Fibroblast of peridontal ligament (primary cell): Measurements from ENCODE around the gene CHST14.
"Not testable (repeated sequence)": the region's sequence is repeated elsewhere in the genome, so short reads cannot be mapped to it uniquely, and the experiment has no call there.

Source experiments
- DNase-seq: peaks from one replicate; pipeline ENCODE4 v3.0.0-alpha.2; 2010; ENCODE audit errors: extremely low read depth

The CHST14 gene

GRCh38 chr15:40440743-40441564, 29.8 kb upstream of the CHST14 start, which contains the start of gene BAHD1:
Gene BAHD1 (plus strand): TSS chr15:40440953. CDS start chr15:40458465, 17,512 bp downstream.
- peak; percentile 89 for DNase-seq

DNA sequence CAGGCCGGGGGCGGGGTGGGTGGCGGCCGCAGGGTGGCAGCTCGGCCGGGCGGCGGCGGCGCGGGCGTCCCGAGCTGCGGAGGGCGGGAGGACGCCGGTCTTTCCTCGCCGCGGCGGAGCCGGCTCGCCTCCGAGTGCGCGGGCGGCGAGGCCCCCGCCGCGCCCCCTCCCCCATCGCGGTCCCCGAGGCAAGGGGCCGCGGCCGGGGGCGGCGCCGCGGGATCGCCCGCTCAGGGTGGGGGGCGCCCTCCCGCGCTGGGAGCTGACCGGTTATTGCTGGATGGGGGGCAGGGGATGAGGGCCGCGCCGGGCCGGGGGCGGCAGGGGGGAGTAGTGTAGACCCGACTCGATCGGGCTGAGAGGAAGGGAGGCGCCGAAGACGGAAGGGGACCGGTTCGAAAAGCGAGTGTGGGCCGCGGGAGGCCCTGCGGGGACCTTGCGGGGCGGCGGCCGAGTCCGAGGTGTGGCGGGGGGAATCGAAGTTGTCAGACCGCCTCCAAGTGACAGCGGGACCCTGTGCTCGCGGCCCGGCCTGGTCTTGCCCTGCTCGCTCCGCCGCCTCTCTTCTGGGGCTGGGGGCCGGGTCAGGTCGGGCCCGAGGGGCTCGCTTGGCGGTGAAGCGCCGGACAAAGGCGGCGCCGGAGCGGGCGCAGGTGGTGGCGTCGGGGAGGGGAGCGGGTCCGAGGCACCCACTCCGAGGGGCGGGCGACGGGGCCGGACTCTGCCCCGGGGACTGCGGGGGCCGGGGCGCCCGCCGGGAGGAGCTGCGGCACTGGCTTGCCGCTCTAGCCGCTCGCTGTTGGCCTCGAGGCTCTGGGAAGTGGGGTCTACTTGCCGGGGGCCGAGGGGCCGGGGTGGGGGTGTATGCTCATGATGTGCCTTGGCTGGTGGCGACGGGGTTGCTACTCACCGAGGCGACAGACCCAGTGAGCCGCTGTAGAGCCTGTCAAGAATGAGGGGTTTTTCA, 28.9 kb upstream of the CHST14 start:
- no peak for DNase-seq

- DNase-seq = no peak
Observed at GRCh38 chr15:40443255-40443654, 27.5 kb upstream of the CHST14 start.

GRCh38 chr15:40443846-40444245, 26.9 kb upstream of the CHST14 start:
- no peak for DNase-seq

GRCh38 chr15:40444736-40445135, 26.0 kb upstream of the CHST14 start:
- no peak for DNase-seq

GRCh38 chr15:40445421-40445922, 25.3 kb upstream of the CHST14 start:
- peak; percentile 32 for DNase-seq

- no peak for DNase-seq
Observed at GRCh38 chr15:40446144-40446543, 24.6 kb upstream of the CHST14 start.

DNA sequence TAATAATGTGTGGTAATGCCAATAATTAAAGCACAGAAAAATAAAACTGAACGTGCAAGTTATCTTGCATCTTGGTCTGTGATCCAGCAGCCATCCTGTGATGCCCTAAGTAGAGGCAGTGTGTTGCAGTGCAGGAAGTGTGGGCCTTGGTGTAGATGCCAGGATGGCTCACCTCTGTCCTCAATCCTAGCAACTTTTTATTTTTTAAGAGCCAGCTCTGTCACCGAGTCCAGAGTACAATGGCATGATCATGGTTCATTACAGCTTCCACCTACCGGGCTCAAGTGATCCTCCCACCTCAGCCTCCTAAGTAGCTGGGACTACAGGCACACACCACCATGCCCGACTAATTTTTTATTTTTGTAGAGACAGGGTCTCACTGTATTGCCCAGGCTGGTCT, 22.4 kb upstream of the CHST14 start:
- DNase-seq = no peak

DNA sequence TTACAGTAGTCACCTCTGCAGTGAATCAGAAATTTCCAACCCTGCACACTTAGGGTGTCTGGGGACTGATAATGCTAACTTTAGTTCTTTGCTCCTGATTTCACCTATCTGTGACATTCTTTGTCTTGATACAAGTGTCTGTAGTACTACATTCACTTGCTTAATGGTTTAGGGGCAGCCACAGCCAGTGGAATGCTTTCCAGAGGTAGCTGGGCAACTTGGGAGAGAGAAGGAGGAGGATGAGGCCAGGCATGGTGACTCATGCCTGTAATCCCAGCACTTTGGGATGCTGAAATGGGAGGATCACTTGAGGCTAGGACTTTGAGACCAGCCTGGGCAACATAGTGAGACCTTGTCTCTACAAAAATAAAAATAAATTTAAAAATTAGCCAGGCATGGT, 21.5 kb upstream of the CHST14 start:
- peak; percentile 27 for DNase-seq

GRCh38 chr15:40450047-40450446, 20.7 kb upstream of the CHST14 start:
- no peak for DNase-seq

DNA sequence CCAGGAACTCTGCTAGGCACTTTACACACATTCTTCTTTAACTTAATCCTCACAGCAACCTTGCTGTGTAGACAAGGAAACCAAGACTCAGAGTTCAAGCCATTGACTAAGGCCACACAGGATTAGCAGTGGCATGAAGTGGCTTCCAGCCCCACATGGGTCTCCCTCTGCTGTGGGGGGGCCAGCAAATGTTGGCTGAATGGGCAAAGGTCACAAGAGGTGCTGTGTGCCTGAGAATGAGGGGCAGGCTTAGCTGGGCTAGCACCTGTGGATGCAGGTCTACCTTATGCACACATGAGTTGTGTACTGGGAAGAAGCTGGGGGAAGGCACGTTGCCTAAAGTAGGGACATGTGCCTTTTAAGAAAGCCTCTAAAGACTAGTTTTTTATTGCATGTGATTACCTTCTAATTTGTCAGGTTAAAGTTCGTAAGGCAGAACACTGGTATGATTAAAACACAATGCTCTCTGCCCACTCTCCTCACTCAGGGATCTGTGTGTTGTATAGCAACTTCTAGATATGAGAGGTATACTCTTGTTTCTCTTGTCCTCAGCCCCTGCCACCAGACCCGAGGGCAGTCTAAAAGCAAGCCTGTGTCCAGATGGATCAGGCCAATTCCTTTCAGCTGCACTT, 19.1 kb upstream of the CHST14 start:
- no peak for DNase-seq

- no peak for DNase-seq
Observed at GRCh38 chr15:40452296-40453090, 18.3 kb upstream of the CHST14 start.

DNA sequence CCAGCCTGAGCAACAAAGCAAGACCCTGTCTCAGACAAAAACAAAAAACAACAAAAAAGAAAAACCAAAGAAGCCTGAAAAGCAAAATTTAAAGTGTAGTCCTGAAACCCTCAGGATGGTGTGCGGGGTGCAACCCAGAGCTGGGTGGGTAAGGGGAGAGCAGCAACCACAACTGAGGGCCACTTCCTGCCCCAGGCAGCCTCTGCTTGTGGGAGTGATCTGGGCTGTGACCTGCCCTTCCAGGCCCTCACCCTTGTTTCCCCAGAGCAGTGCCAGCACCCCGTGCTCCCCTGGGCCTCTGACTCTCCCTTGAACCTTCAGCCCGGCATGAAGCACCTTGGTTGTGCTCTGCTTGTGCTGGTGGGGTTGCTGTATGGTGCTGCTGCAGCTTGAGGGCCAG, 16.8 kb upstream of the CHST14 start:
- not testable (repeated sequence) for DNase-seq

DNA sequence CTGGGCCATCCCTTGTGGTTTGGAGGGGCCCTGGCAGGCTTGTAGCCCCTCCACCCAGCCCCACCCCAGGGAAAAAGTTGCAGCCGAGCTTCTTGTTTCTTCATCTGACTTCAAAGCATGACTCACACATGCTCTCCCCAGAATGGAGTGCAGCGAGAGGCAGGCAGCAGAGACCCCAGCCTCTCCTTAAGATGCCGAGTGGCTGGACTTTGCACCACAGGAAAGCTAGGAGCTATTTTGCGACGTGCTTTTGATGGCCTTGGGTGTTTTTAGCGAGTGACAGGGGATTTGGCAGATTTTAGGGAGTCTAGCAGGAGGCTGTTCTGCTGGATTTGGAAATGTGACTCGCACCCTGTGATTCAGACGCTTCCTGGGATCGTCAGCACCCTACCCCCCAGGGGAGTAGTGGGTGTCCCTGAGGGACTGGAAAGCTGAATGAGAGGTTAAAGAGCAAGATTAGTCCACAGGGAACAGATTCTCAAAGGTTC, 15.8 kb upstream of the CHST14 start:
- peak; percentile 20 for DNase-seq

- no peak for DNase-seq
Observed at GRCh38 chr15:40456299-40456712, 14.5 kb upstream of the CHST14 start.

DNA sequence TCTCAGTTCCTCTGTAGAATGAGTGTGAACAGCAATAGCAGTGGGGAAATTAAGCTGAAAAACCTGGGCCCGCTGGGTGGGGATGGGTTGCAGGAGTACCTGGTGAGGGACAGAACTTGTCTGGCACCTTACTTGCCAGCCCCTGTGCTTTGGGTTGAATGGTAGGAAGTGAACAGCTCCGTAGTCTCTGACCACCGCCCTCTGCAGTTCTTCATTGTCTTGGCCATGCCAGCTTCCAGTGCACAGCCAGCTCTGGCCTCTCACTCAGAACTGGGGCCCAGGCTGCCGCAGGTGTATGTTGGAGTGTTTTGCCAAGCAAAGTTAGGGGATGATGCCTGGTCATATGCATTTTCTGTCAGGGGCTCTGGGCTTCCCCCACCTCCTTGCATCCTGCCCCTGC, 14.0 kb upstream of the CHST14 start:
- no peak for DNase-seq

DNA sequence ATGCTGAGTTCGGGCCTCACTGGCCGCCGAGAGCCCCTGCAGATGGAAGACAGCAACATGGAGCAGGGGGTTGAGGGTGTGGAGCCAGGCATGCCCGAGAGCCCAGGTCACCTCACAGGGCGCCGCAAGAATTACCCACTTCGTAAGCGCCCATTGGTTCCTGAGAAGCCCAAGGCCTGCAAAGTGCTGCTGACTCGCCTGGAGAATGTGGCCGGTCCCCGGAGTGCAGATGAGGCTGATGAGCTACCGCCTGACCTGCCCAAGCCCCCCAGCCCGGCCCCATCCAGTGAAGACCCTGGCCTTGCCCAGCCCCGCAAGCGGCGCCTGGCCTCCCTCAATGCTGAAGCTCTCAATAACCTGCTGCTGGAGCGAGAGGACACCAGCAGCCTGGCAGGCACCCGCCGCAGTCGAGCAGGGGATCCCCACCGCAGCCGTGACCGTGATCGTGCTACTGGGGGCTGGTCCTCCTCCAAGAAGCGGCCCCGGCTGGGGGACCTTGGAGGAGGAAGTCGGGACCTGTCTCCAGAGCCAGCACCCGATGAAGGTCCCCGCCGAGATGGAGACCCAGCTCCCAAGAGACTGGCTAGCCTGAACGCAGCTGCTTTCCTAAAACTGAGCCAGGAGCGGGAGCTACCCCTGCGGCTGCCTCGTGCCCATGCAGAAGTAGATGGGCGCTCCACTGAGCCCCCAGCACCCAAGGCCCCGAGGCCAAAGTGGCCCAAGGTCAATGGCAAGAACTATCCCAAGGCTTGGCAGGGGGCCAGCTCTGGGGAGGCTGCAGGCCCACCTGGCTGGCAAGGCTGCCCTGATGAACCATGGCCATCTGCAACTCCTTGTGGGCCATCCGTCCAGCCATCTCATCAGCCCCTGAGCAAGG, 12.1 kb upstream of the CHST14 start:
- no peak for DNase-seq

DNA sequence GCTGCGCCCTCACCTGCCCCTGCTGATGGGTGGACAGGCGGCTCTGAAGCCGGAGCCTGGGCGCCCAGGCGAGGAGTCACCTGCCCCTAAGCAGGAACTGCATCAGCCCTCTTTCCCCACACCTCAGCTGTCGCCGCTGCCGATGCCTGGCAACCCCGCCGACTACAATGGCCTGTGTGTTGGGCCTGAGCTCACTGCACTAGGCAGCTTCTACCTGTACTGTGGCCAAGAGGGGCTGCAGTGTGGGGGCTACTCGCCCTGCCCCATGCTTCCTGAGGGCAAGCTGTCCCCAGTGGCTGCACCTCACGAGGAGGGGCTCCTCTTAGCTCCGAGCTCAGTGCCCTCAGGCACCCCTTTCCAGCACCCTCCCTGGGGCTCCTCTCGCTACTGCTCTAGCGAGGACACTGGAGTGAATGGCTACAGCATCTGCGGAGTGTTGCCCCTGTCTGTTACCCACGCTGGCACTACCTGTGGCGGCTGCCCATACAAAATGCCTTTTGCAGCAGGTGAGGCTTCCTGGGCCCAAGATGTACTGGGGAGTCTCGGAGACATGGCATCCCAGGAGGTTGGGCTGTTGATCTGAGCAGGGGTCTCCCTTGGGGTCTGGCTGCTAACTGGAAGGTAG, 11.3 kb upstream of the CHST14 start:
- no peak for DNase-seq

GRCh38 chr15:40460404-40460803, 10.4 kb upstream of the CHST14 start:
- DNase-seq = no peak
